ENCODE measurements around the gene ARMC3.

- no peak for TF ChIP-seq FOXA1 (IDR thresholded peaks at IDR 0.05)
- no peak for TF ChIP-seq REST (IDR thresholded peaks at IDR 0.05)
- TF ChIP-seq CTCF (IDR thresholded peaks at IDR 0.05; ENCODE audit: low read depth, low read length, missing input control): no peak
- TF ChIP-seq ATF3 (IDR thresholded peaks at IDR 0.05): no peak
Measured at GRCh38 chr10:22945934-22946673, 18.3 kb downstream of the ARMC3 start.

All from liver (tissue), 3 donors.